Left hindlimb (tissue), 1 donor: ENCODE results near the gene NDUFA5.
"Not testable (repeated sequence)": the region's sequence is repeated elsewhere in the genome, so short reads cannot be mapped to it uniquely, and the experiment has no call there.

ENCODE experiments used
- DNase-seq: peaks from one replicate; pipeline ENCODE4 v3.0.0-alpha.2; 2018

NDUFA5 gene

DNA sequence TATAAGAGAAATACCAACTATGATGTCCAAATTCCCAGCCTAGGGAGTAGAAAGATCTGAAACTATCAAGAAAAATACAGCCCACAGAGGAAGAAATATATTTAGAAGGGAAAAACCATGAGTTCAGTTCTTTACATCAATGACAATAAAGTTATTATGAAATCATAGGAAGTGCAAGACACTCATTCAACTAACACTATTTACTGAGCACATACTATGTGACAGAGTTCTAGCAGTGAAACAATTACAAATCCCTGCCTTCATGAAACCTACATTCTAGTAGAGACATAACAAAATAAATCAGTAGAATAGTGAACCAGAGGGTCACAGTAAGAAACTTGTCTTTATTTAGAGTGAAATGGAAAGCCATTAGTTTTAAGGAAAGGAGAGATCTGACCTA lies 2.1 kb downstream of the NDUFA5 start:
- DNase-seq = no peak

DNA sequence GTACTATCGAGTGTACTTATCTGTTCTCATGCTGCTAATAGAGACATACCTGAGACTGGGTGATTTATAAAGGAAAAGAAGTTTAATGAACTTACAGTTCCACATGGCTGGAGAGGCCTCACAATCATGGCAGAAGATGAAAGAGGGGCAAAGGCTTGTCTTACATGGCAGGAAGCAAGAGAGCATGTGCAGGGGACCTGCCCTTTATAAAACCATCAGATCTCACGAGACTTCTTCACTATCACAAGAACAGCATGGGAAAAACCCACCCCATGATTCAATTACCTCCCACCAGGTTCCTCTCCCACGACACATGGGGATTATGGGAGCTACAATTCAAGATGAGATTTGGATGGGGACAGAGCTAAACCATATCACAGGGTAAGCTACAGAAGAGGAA lies 4.5 kb downstream of the NDUFA5 start:
- no peak for DNase-seq

DNA sequence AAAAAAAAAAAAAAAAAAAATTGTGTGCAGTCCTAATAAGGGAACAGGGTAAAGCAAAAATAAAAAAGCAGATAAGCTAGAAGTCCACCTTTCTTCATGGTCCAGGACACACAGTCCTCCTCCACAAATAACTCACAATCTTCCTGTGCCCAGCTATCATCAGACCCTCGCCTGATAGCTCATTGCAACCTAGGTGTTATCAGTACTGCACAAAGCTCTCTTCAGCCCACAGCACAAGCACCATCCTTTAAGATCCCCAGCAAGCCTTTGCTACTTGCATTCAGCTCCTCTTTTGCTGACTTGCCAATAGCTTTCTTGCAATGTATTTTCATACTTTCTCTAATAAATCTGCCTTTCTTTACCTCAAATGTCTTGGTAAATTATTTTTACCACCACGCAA lies 5.0 kb downstream of the NDUFA5 start:
- DNase-seq = no peak

DNA sequence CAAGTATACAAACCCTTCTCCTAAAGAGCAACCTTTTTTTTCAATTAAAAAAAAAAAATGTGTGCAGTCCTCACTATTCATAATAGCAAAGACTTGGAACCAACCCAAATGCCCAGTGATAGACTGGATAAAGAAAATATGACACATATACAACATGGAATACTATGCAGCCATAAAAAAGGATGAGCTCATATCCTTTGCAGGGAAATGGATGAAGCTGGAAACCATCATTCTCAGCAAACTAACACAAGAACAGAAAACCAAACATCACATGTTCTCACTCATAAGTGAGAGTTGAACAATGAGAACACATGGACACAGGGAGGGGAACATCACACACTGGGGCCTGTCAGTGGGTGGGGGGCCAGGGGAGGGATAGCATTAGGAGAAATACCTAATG lies 5.5 kb downstream of the NDUFA5 start:
- not testable (repeated sequence) for DNase-seq

DNA sequence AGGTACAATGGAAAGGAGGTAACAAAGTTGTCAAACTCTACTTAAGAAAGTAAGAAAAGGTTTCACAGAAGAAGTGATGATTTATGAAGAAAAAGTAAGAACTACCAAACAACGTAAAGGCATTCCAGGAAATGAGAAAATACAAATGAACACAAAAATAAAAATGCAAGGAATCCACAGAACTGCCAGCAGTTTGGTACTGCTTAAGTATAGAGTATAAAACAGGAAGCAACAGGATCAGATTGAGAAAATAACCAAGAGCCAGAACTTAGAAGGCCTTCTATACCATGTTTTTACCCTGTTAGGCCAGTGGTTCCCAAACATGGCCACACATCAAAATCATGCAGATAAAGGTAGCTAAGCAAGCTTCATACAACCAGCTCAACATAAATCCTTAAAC lies 9.2 kb downstream of the NDUFA5 start:
- DNase-seq = no peak

DNA sequence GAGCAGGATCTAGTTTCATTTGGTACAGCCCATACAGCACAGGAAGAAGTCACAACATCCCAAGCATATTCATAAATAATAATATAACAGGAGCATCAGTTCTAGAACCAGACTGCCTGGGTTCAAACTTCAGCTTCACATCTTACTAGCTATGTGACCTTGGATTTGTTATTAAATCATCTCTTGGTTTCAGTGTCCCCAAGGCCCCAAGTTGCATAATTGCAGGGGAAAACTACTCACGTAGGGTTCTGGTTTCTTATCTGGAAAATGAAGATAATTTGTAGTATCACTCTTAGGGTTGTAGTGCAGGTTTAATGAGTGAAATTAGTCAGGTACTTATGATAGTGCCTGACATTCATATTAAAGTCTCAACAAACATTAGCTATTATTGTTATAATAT lies 17.7 kb downstream of the NDUFA5 start:
- no peak for DNase-seq

DNA sequence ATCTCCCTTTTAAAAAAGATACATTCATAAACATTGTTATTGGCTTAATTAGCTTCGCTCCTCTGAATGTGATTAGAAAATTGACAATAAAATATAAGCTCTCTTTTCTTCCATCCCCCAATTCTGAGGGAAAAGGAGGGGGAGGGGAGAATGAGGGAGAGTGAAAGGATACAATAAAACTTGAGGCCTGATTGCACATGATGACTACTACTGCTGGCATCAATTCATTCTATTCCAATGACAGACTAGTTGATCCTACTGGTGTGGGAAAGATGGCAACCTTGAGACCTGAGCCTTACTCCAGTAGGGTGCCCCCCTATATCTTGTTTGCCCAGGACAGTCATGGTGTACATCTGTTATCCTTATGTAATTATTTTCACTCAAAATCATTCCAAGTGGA lies 18.7 kb downstream of the NDUFA5 start:
- no peak for DNase-seq

DNA sequence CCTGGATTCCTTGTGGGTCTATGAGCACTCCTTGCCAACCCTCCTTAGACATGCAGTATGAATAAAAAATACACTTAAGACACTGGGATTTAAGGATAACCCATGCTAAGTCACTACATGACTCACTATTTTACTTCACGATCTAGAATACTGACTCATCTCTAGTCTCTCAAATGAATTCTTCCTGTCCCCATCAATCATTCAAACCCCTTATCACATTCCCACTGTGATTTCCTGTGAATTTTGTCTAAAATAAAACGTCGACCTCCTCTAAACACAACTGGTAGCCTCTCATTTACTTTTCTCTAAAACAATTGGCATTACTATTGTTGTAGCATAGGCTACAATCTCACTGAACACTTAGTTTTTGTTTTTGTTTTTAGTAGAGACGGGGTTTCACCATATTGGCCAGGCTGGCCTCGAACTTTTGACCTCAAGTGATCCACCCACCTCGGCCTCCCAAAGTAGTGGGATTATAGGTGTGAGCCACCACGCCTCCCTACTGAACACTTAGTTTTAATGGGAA lies 19.4 kb downstream of the NDUFA5 start:
- DNase-seq = no peak

DNA sequence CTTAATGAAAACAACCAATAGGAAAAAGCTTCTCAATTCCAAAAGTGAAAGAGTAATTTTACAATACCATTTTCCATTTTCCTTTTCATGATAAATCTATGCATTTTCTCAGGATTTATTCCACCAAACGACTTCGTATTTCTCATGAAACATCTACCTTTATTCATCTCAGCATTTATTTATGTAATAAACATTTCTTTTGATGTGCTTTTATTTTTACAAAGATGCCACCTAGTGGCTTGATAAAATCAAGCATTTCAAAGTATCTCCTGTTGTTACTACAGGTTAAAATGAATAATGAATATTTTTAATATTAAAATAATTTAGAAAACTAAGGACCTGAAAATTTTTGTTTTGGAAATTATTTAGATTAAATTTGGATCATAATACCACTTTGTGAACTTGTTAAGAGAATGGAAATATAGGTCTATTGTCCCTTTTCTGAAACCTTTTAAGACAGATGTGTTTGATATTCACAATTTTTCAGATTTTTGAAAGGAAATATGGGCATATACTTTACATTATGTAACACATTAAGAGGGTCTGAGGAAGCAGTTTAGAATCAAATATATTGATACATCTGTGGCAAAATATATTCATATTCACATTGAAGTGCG lies 20.5 kb downstream of the NDUFA5 start:
- no peak for DNase-seq

DNA sequence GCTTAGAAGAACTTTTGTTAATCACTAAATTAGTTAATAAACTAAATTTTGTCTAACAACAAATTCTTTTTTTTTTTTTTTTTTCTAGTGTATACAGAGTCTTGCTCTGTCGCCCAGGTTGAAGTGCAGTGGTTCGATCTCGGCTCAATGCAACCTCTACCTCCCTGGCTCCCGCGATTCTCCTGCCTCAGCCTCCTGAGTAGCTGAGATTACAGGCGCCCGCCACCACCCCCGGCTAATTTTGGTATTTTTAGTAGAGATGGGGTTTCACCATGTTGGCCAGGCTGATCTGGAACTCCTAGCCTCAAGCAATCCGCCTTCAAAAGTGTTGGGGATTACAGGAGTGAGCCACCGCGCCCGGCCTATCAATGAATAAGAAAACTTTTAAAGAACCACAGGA lies 22.1 kb downstream of the NDUFA5 start:
- no peak for DNase-seq

DNA sequence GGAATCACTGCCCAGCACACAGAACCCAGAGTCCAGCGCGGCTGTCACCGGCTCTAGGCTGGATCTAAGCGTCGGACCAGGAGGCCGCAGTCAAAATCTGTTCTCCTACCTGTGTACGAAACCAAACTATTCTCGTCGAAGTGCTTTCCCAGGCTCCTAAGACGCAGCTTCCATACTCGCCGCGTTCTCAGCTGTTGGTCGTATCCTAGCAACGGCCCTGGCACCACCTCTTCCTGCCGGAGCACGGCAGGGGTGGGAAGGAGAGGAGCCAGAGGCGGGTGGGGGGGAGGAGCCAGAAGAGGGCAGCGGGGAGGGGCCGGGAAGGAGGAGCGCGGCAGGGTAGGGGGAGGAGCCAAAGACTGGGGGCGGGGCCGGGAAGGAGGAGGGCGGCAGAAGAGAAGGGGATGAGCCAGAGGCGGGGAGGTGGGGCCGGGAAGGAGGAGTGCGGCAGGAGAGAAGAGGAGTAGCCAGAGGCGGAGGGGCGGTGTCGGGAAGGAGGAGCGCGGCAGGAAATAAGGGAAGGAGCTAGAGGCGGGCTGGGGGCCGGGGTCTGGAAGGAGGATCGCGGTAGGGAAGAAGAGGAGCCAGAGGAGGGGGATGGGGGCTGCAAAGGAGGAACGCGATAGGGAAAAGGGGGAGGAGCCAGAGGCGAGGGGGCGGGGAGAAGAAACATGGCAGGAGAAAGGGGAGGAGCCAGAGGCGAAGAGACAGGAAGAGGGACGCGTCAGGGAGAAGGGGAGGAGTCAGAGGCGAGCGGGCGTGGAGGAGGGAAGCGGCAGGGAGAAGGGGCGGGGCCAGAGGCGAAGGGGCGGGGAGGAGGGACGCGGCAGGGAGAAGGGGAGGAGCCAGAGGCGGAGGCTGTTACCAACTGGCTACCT lies 23.0 kb downstream of the NDUFA5 start, which contains the start of gene IQUB:
Gene IQUB, minus strand, starts transcription at position 213 of the 878 bp plus-strand sequence. CDS start 22,255 bp downstream, outside the sequence.
- DNase-seq = peak; percentile 99

DNA sequence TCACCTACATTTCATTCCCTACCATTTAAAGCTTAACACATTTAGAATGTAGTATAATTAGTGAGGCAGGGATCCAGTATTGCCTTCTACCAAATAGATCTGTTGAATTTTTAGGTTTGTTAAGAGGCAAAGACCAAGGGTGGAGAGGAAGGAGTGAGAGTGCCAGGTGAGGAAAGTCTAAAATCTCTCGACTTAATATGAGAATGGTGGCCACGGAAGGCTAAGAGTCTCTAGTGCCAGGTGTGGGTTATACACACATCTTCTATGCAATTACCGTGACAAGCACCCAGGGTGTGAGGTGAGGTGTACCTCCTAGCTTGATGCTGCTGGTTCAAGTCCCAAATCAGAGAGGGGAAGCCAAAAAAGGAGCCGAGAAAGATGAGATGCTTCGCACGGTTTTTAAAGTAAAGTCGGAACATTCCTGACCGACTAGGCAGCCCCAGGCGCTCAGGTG lies 23.7 kb downstream of the NDUFA5 start:
- DNase-seq = no peak

DNA sequence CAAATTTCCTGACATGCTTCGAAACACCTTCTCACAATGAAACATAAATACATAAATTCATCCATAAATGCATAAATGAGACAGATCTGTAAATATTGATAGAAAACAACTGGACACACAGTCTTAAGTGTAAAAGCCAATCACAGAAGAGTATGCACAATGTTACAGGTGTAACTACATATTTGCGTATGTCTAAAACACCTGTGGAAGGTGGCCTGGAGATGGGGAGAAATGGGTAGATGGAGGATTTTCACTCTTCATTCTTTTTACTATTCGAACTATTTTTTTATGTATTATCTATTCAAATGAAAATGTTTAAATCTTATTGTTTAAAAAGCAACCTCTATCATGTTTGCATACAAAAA lies 24.1 kb downstream of the NDUFA5 start:
- no peak for DNase-seq

DNA sequence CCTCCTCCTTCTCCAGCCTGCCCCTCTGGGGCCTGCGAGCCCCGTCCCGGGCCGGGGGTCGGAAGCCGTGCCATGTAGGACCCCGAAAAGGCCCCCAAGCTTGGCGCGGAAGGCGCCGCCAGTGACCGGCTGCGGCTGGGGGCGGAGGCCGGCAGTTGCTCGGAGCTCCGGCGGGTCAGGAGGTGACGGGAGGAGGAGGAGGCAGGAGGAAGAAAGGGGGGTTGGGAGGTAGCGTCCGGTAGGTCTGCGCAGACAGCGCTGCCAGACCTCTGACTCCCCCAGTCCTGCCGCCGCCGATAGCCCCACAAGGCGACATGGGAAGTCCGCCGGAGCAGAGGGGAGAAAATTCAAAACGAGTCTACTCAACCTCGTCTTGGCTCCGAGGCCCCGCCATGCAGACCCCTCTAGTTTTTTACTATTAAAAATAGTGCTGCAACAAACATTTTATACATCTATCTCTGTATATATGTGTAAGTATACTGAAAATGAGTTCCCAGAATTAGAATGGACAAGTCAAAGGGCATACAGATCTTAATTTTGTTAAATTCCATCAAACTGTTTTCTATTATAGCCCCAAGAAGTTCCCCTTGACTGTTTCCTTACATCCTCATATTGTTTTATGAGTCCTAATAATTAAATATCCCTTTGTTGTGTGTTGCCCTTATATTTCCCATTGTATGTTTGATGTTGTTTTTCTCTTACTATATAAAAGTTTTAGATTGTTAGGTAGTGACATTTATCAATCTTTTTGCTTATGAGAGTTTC lies 24.6 kb downstream of the NDUFA5 start:
- not testable (repeated sequence) for DNase-seq

DNA sequence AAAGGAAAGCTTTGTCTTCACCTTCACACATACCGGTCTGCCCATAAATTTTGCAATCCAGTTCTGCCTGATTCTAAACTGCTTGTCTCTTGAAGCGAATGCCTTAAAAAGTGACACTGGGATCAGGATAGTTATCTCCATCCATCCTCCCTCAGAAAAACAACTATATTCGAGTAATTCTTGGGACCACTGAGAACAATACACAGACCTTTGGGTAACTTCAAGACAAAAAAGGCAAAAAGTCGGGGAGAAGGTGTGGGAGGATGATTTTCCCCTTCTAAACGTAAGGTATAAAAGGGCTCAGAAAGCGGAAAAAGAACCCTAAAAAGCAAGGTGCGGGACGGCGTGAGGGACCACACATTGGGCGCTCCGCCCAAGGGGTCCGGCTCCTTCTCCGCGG lies 25.3 kb downstream of the NDUFA5 start:
- not testable (repeated sequence) for DNase-seq

DNA sequence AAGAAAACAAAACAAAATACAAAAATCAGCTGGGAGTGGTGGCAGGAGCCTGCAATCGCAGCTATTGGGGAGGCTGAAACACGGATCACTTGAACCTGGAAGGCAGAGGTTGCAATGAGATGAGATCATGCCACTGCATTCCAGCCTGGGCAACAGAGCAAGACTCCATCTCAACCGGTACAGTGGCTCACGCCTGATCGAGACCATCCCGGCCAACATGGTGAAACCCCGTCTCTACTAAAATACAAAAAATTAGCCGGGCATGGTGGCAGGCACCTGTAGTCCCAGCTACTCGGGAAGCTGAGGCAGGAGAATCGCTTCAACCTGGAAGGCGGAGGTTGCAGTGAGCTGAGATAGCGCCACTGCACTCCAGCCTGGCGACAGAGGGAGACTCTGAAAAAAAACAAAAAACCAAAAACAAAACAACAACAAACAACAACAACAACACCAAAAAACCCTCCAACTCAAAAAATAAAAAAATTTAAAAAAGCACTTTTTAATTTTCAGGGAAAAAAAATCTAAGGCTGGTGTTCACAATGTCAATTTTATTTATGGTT lies 27.5 kb downstream of the NDUFA5 start:
- not testable (repeated sequence) for DNase-seq

DNA sequence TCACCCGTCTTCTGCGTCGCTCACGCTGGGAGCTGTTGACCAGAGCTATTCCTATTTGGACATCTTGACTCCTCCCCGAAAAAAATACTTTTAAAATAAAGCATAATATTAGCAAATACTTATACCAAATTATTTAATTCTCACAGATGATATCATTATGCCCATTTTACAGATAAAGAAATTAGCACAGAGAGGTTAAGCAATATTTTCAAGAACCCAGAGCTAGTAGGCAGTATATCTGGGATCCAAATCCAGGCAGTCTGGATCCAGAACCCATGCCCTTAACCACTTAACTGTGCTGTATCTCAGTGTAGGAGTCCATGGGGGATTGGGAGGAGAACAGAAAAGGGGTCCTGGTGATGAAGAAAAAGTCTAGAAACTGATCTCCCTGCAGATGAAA lies 29.4 kb downstream of the NDUFA5 start:
- DNase-seq = no peak

DNA sequence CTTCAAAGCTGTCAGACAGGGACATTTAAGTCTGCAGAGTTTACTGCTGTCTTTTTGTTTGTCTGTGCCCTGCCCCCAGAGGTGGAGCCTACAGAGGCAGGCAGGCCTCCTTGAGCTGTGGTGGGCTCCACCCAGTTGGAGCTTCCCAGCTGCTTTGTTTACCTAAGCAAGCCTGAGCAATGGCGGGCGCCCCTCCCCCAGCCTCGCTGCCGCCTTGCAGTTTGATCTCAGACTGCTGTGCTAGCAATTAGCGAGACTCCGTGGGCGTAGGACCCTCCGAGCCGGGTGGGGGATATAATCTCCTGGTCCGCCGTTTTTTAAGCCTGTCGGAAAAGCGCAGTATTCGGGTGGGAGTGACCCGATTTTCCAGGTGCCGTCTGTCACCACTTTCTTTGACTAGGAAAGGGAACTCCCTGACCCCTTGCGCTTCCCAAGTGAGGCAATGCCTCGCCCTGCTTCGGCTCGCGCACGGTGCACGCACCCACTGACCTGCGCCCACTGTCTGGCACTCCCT lies 29.8 kb downstream of the NDUFA5 start:
- DNase-seq = not testable (repeated sequence)

DNA sequence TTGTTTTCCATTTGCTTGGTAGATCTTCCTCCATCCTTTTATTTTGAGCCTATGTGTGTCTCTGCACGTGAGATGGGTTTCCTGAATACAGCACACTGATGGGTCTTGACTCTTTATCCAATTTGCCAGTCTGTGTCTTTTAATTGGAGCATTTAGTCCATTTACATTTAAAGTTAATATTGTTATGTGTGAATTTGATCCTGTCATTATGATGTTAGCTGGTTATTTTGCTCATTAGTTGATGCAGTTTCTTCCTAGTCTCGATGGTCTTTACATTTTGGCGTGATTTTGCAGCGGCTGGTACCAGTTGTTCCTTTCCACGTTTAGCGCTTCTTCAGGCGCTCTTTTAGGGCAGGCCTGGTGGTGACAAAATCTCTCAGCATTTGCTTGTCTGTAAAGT lies 31.1 kb downstream of the NDUFA5 start:
- not testable (repeated sequence) for DNase-seq

DNA sequence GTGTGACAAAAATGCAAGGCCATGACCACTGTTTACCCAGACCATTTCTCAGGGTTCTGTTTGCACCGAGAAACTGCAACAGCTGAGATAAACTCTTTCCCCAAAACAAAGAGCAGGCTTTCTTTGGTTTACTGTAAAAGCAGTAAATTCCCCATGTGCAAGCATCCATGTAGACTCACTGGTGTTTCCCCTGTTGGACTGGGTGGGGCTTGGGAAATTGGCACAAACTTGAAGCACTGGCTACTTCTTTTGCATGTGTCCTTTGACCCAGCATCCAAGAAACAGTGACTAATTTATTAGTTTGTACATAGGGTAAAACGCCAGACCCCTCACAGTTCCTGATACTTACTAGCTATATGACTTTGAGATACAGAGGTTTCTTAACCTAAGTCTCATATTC lies 35.6 kb downstream of the NDUFA5 start:
- no peak for DNase-seq

DNA sequence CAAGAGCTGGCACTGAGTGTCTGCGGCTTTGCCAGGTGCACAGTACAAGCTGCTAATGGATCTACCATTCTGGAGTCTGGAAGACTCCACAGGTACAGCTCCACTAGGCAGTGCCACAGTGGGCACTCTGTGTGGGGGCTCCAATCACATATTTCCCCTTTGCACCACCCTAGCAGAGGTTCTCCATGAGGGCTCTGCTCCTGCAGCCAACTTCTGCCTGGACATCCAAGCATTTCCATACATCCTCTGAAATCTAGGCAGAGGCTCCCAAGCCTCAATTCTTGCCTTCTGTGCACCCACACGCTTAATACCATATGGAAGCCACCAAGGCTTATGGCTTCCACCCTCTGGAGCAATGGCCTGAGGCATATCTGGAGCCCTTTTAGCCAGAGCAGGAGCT lies 52.4 kb downstream of the NDUFA5 start:
- DNase-seq = no peak

DNA sequence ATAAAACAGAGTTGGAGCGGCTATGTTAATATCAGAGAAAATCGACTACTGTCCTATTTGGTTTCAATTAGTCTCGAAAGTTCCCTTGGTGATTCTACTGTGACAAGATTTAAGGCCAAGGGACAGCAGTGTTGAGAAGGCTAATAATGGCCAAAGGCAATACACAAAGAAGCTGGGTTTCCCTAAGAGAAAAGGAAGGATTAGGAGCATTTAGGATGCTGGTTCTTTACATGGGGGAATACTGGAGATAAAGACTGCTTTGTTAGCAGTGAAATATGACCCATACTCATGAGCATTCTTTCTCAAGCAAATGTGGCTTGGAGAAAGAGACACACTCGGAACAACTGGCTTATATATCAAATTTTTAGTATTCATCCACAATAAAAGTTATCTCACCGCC lies 55.4 kb downstream of the NDUFA5 start:
- no peak for DNase-seq
